HepG2 (cell line): Measurements from ENCODE around the gene ADAM15. TPM values are rescaled to one million over a fixed set of nuclear protein-coding genes. Genes with fewer than 3 reads are reported as not detected.

ENCODE experiments used
- ATAC-seq: fragments of 200-7000 bp; cut with Tn5 transposase; 3 replicates; pipeline ENCODE4 v1.9.1; 2020; ENCODE audit warnings: mild to moderate bottlenecking, moderate library complexity
- BruUV-seq: library from RNA; stranded (reverse); fragments of 400-500 nt; replicated peaks from 2 replicates; lab custom pipeline; 2021; lab: Mats Ljungman, UMichigan
- CTCF ChIA-PET: fragments of 300-600 bp; formaldehyde crosslinking; extraction: SDS; loops from one replicate; lab custom pipeline; 2021; ENCODE audit warnings: low total read pairs, inconsistent platforms, low intra/inter-chr PET ratio; lab: Yijun Ruan, JAX
- POLR2A ChIA-PET: fragments of 350-600 bp; sonication (Branson Sonifier 250); formaldehyde crosslinking; loops from one replicate; lab custom pipeline; 2020; ENCODE audit warnings: antibody characterized with exemption, inconsistent platforms; lab: Yijun Ruan, JAX
- DNase-seq: peaks from one replicate; pipeline ENCODE4 v3.0.0-alpha.2; 2015; ENCODE audit warnings: low spot score
- FAIRE-seq: peaks from 3 replicates; lab custom pipeline; 2011; peaks lifted over from hg19 to GRCh38; lab: Jason Lieb, UNC
- H2AFZ ChIP-seq: one replicate; pipeline ENCODE4 v1.6.1; 2011; ENCODE audit warnings: low read length, inconsistent platforms
- H3K27ac ChIP-seq: fragments of 300-600 bp; 3 replicates; pipeline ENCODE4 v1.8.0; 2011; ENCODE audit warnings: mixed run types, mild to moderate bottlenecking, mixed read lengths, low read length, inconsistent platforms; ENCODE audit not compliant: insufficient read depth; ENCODE audit errors: extremely low read length
- H3K27me3 ChIP-seq, 2 experiments: fragments of 200-600 bp in 1 of 2; 2 replicates in 1 of 2; 3 replicates in 1 of 2; pipeline versions ENCODE4 v1.6.0 to v1.8.0; 2011; ENCODE audit warnings: low read length in 2 of 2, mild to moderate bottlenecking in 2 of 2, moderate library complexity in 2 of 2, inconsistent platforms in 1 of 2; ENCODE audit not compliant: insufficient read depth in 2 of 2, control insufficient read depth in 1 of 2
- H3K36me3 ChIP-seq, 2 experiments: fragments of 200-600 bp in 1 of 2; replicated peaks in 1 of 2; 2 replicates in 1 of 2; 3 replicates in 1 of 2; pipeline versions ENCODE4 v1.5.1 to v1.8.0; 2011; ENCODE audit warnings: low read length in 2 of 2, inconsistent platforms in 1 of 2; ENCODE audit not compliant: insufficient read depth in 2 of 2, control insufficient read depth in 1 of 2
- H3K4me1 ChIP-seq: 2 replicates; pipeline ENCODE4 v1.5.1; 2012; ENCODE audit warnings: low read length, inconsistent platforms; ENCODE audit not compliant: insufficient read depth
- H3K4me2 ChIP-seq: 2 replicates; pipeline ENCODE4 v1.6.0; 2011; ENCODE audit warnings: low read depth, low read length, inconsistent platforms
- H3K4me3 ChIP-seq, 3 experiments: fragments of 200-600 bp in 1 of 3; sonication (generic), shearing (Covaris generic) in 1 of 3; replicated peaks in 1 of 3; 2 replicates each; pipeline ENCODE4 v1.5.1; 2011 to 2016; ENCODE audit warnings: low read length in 3 of 3, inconsistent platforms in 2 of 3, low read depth in 2 of 3, mild to moderate bottlenecking in 2 of 3, control low read depth in 1 of 3, mixed read lengths in 1 of 3; ENCODE audit not compliant: insufficient read depth in 1 of 3
- H3K79me2 ChIP-seq: one replicate; pipeline ENCODE4 v1.6.1; 2011; ENCODE audit warnings: low read length, inconsistent platforms; ENCODE audit not compliant: insufficient read depth
- H3K9ac ChIP-seq: 2 replicates; pipeline ENCODE4 v1.6.0; 2011; ENCODE audit warnings: mild to moderate bottlenecking, low read depth, low read length, inconsistent platforms; ENCODE audit not compliant: insufficient read depth
- H3K9me3 ChIP-seq: 2 replicates; pipeline ENCODE4 v1.5.1; 2012; ENCODE audit warnings: mild to moderate bottlenecking, low read length
- H4K20me1 ChIP-seq: 2 replicates; pipeline ENCODE4 v1.6.0; 2011; ENCODE audit warnings: inconsistent platforms, mild to moderate bottlenecking, low read length, moderate library complexity; ENCODE audit not compliant: insufficient read depth
- BCL3 ChIP-seq: sonication (generic); formaldehyde crosslinking; IDR thresholded peaks from 2 replicates; pipeline ENCODE4 v1.5.1; 2020; ENCODE audit warnings: mild to moderate bottlenecking, missing genetic modification reagents, moderate library complexity
- HIVEP1 ChIP-seq: sonication (generic); formaldehyde crosslinking; IDR thresholded peaks from 2 replicates; pipeline ENCODE4 v1.4.0; 2020; ENCODE audit warnings: mild to moderate bottlenecking, missing genetic modification reagents
- JDP2 ChIP-seq: sonication (generic); formaldehyde crosslinking; IDR thresholded peaks from 2 replicates; pipeline ENCODE4 v1.8.1; 2022; ENCODE audit warnings: missing genetic modification reagents, borderline replicate concordance
- KLF12 ChIP-seq: sonication (generic); formaldehyde crosslinking; IDR thresholded peaks from 2 replicates; pipeline ENCODE4 v1.4.0; 2020; ENCODE audit warnings: missing genetic modification reagents, borderline replicate concordance
- PATZ1 ChIP-seq: sonication (generic); formaldehyde crosslinking; IDR thresholded peaks from 2 replicates; pipeline ENCODE4 v1.4.0; 2020; ENCODE audit warnings: missing genetic modification reagents
- RAD51 ChIP-seq: fragments of 450-650 bp; IDR thresholded peaks from 2 replicates; pipeline ENCODE4 v1.6.1; 2016; ENCODE audit warnings: borderline replicate concordance
- RFXANK ChIP-seq: IDR thresholded peaks from 2 replicates; pipeline ENCODE4 v1.6.1; 2016
- SALL2 ChIP-seq: sonication (generic); formaldehyde crosslinking; IDR thresholded peaks from 2 replicates; pipeline ENCODE4 v1.8.1; 2023; ENCODE audit warnings: mild to moderate bottlenecking, missing genetic modification reagents, inconsistent platforms
- TEF ChIP-seq: sonication (generic); formaldehyde crosslinking; IDR thresholded peaks from 2 replicates; pipeline ENCODE4 v1.5.0; 2020; ENCODE audit warnings: missing genetic modification reagents
- ZBTB10 ChIP-seq: sonication (generic); formaldehyde crosslinking; IDR thresholded peaks from 2 replicates; pipeline ENCODE4 v1.4.0; 2020; ENCODE audit warnings: missing genetic modification reagents, borderline replicate concordance
- ZBTB7B ChIP-seq: sonication (generic); formaldehyde crosslinking; IDR thresholded peaks from 2 replicates; pipeline ENCODE4 v1.4.0; 2020; ENCODE audit warnings: missing genetic modification reagents
- ZFP37 ChIP-seq: sonication (generic); formaldehyde crosslinking; IDR thresholded peaks from 2 replicates; pipeline ENCODE4 v1.4.0; 2020; ENCODE audit warnings: missing genetic modification reagents, borderline replicate concordance
- ZFX ChIP-seq: sonication (generic); formaldehyde crosslinking; IDR thresholded peaks from 2 replicates; pipeline ENCODE4 v1.4.0; 2020; ENCODE audit warnings: mild to moderate bottlenecking, low read depth, missing genetic modification reagents, moderate library complexity
- ZNF382 ChIP-seq: sonication (generic); formaldehyde crosslinking; IDR thresholded peaks from 2 replicates; pipeline ENCODE4 v1.5.0; 2020; ENCODE audit warnings: missing genetic modification reagents, mild to moderate bottlenecking, borderline replicate concordance
- ZNF549 ChIP-seq: sonication (generic); formaldehyde crosslinking; IDR thresholded peaks from 2 replicates; pipeline ENCODE4 v1.5.0; 2020; ENCODE audit warnings: missing genetic modification reagents
- ZNF746 ChIP-seq: sonication (generic); formaldehyde crosslinking; IDR thresholded peaks from 2 replicates; pipeline ENCODE4 v1.8.0; 2022; ENCODE audit warnings: mild to moderate bottlenecking, missing genetic modification reagents
- ZNF761 ChIP-seq: sonication (generic); formaldehyde crosslinking; conservative IDR thresholded peaks from 2 replicates; pipeline ENCODE4 v1.4.0; 2020; ENCODE audit warnings: mild to moderate bottlenecking, missing genetic modification reagents
- WGBS: methylation state at CpG from one replicate; pipeline ENCODE4 v1.1.6; 2017; ENCODE audit warnings: low lambda C conversion rate; 5-methylcytosine and 5-hydroxymethylcytosine counted together
- in situ Hi-C: cut with HindIII; loops from 2 replicates; pipeline ENCODE4 v1.10.0; 2017; ENCODE audit warnings: low pct_unique_long_range_greater_than_20kb; ENCODE audit not compliant: extremely low pct_ligation_motif_present
- intact Hi-C: fragments of 100-400 bp; cut with micrococcal nuclease; formaldehyde crosslinking; loops from one replicate; pipeline ENCODE4 v1.10.0; 2022; ENCODE audit not compliant: unreplicated experiment
- polyA plus RNA-seq, 8 experiments: library from polyadenylated mRNA; depleted of rRNA in 3 of 8; stranded (reverse) in 7 of 8; unstranded in 1 of 8; fragments of >200 nt; fragmentation: Illumina TruSeq in 4 of 8; extraction: Trizol in 4 of 8; gene quantifications; 2 replicates each; pipeline versions ENCODE4 v1.2.1 to v1.2.3, GENCODE V29; 2011 to 2016; ENCODE audit warnings: low read depth in 4 of 8, missing spikeins in 1 of 8, mixed read lengths in 1 of 8; ENCODE audit not compliant: insufficient read depth in 1 of 8
- total RNA-seq, 5 experiments: library from RNA; depleted of rRNA; stranded (reverse); fragments of >200 nt; fragmentation: Illumina TruSeq; extraction: Trizol; gene quantifications; 2 replicates each; pipeline ENCODE4 v1.2.3, GENCODE V29; 2016; ENCODE audit warnings: low read depth in 1 of 5

ADAM15 gene
- total and polyA plus RNA-seq, 2 of the 13 experiments (the other 11 are each of a cell fraction or from before 2014, with no cell fraction given), result 17.9 to 25.6 TPM

- H3K9ac ChIP-seq, result peak overlapping the region; percentile 95
- peaks cover 40% of the 10 kb centered on the region for H3K79me2 ChIP-seq
- POLR2A ChIA-PET, result interaction anchor here (0.8 to 6.7 kb wide), 9 partner anchors 9 to 68 kb away, joined by 3 to 90 read pairs (median 3); partner anchors contain the start of genes ADAM15, FLAD1 and PMVK
- FAIRE-seq, result no peak
- WGBS, result 51% methylated on average over 4 of the region's 5 CpGs
- peaks cover 60% of the 10 kb centered on the region for H3K4me1 ChIP-seq
- no peak for ATAC-seq
- in situ Hi-C loops, result no loop called here
- no TSS peak for BruUV-seq
- CTCF ChIA-PET, result interaction anchor here (1.6 kb wide), 1 partner anchor 13 kb away, joined by 5 read pairs; no protein-coding TSS in a partner anchor
- H3K4me3 ChIP-seq, result peak overlapping the region; percentile 86 to 98 (median 98)
- H3K9me3 ChIP-seq, result no peaks in the 10 kb centered on the region
- H3K36me3 ChIP-seq, result peaks cover 0 to 1% of the 10 kb centered on the region in 2 experiments; a peak in 3 of 5 replicates
- peak overlapping the region; percentile 89 for H3K4me2 ChIP-seq
- DNase-seq, result no peak
- H2AFZ ChIP-seq, result no peak overlapping the region
- H3K27me3 ChIP-seq, result no peaks in the 10 kb centered on the region; a peak in 1 of 5 replicates
- intact Hi-C loops, result loop anchor here (5.0 kb wide), 1 partner anchor 447 kb away; the partner anchor contains the start of gene UBE2Q1
- peaks cover 4% of the 10 kb centered on the region; the same call in 1 of the 2 replicates for H4K20me1 ChIP-seq
- H3K27ac ChIP-seq, result peak overlapping the region; percentile 97
- TF ChIP-seq PATZ1 (CRISPR knock-in tag) (peak; percentile 9; the same call in 1 of the 2 replicates), ZFX (CRISPR knock-in tag) (no peak), ZFP37 (CRISPR knock-in tag) (no peak), SALL2 (CRISPR knock-in tag) (0 out of 2 replicates have a peak, but pooled peaks have one; percentile 11), ZNF746 (CRISPR knock-in tag) (no peak), ZNF382 (CRISPR knock-in tag) (no peak), BCL3 (CRISPR knock-in tag) (0 out of 2 replicates have a peak, but pooled peaks have one; percentile 41), ZNF761 (CRISPR knock-in tag) (0 out of 2 replicates have a peak, but pooled peaks have one; percentile 11), ZBTB10 (no peak), RAD51 (no peak), KLF12 (CRISPR knock-in tag) (no peak), RFXANK (CRISPR knock-in tag) (no peak), ZBTB7B (no peak), TEF (no peak), HIVEP1 (no peak), JDP2 (CRISPR knock-in tag) (no peak), ZNF549 (CRISPR knock-in tag) (no peak)
Observed at GRCh38 chr1:155004352-155005075, 46.6 kb upstream of the ADAM15 start.
